Subcutaneous abdominal adipose tissue (tissue), 5 donors: ENCODE data around the gene GTF2IRD1.
"Not testable (repeated sequence)": the region's sequence is repeated elsewhere in the genome, so short reads cannot be mapped to it uniquely, and the experiment has no call there.

Source experiments
- H3K27ac ChIP-seq: one replicate; pipeline ENCODE4 v1.7.0; 2013; ENCODE audit warnings: low read depth, mild to moderate bottlenecking, inconsistent platforms, low read length, moderate library complexity
- H3K27me3 ChIP-seq, 5 donors: one replicate each; pipeline ENCODE4 v1.7.0; 2013; ENCODE audit warnings: low read length in 5 of 5, inconsistent platforms in 1 of 5; ENCODE audit not compliant: control insufficient read depth in 5 of 5, insufficient read depth in 4 of 5
- H3K36me3 ChIP-seq, 5 donors: one replicate each; pipeline ENCODE4 v1.7.0; 2013; ENCODE audit warnings: low read length in 5 of 5; ENCODE audit not compliant: control insufficient read depth in 5 of 5, insufficient read depth in 5 of 5
- H3K4me1 ChIP-seq, 5 donors: one replicate each; pipeline ENCODE4 v1.7.0; 2013; ENCODE audit warnings: low read length in 5 of 5, mild to moderate bottlenecking in 3 of 5, moderate library complexity in 1 of 5; ENCODE audit not compliant: control insufficient read depth in 5 of 5, insufficient read depth in 5 of 5
- H3K4me3 ChIP-seq, 5 donors: one replicate each; pipeline ENCODE4 v1.7.0; 2013; ENCODE audit warnings: low read length in 5 of 5, low read depth in 1 of 5
- H3K9ac ChIP-seq, 5 donors: one replicate each; pipeline ENCODE4 v1.7.0; 2013; ENCODE audit warnings: low read length in 5 of 5, mild to moderate bottlenecking in 4 of 5, moderate library complexity in 3 of 5
- H3K9me3 ChIP-seq, 5 donors: one replicate each; pipeline ENCODE4 v1.7.0; 2013; ENCODE audit warnings: low read length in 5 of 5; ENCODE audit not compliant: control insufficient read depth in 5 of 5
- donor health status: healthy.
- donor health status: healthy.
- donor health status: healthy.
- donor health status: healthy.
- donor health status: healthy.

Gene GTF2IRD1

DNA sequence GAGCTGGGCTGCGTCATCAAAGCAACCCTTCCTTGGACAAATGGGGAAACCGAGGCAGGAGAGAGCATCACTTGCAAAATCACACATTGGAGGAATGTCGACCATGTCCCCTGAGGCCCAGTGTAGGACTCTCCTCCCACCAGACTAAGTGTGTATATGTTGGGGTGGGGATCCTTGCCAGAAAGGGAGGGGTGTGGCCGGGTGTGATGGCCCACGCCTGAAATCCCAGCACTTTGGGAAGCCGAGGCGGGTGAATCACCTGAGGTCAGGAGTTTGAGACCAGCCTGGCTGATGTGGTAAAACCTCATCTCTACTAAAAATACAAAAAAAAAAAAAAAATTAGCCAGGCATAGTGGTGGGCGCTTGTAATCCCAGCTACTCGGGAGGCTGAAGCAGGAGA, 23.3 kb upstream of the GTF2IRD1 start:
- H3K4me3 ChIP-seq, H3K9ac ChIP-seq, H3K4me1 ChIP-seq, H3K9me3 ChIP-seq, H3K36me3 ChIP-seq, H3K27ac ChIP-seq, H3K27me3 ChIP-seq: not testable (repeated sequence)

DNA sequence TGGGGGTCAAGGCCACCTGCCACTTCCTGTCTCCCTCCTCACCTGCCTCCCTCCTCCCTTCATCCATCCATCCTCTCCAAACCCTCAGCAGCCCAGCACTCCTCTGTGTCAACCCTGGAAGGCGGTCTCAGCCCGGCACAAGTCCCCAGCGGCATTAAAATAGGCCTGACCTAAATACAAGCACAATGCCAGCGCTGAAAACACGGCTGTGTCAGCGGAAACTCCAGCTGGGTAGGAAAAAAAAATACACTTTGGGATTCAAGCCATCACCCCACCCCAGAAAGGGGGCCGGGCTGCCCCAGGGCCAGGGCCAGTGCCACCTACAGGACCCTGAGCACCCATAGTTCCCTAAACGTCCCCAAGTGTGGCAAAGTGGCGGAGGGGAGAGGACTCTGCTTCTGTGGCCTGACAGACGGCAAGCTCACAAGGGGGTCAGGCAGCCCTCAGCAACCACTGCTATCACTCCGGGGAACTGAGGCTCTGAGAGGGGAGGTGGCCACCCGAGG, 22.7 kb upstream of the GTF2IRD1 start:
- no peak overlapping the region for H3K4me3 ChIP-seq
- peaks cover 0 to 8% (median 0%) of the 10 kb centered on the region in 5 donors for H3K4me1 ChIP-seq
- no peaks in the 10 kb centered on the region for H3K9me3 ChIP-seq
- no peak overlapping the region for H3K9ac ChIP-seq
- no peaks in the 10 kb centered on the region for H3K27me3 ChIP-seq
- no peak overlapping the region for H3K27ac ChIP-seq
- H3K36me3 ChIP-seq: no peaks in the 10 kb centered on the region

DNA sequence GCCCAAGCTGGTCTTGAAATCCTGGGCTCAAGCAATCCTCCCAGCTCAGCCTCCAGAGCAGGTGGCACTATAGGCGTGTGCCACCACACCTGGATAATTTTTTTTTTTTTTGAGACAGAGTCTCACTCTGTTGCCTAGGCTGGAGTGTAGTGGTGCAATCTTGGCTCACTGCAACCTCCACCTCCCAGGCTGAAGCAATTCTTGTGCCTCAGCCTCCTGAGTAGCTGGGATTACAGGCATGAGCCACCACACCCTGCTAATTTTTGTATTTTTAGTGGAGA, 16.5 kb upstream of the GTF2IRD1 start:
- not testable (repeated sequence) for H3K4me3 ChIP-seq, H3K9ac ChIP-seq, H3K27me3 ChIP-seq, H3K27ac ChIP-seq, H3K36me3 ChIP-seq, H3K4me1 ChIP-seq, H3K9me3 ChIP-seq

- peaks cover 0 to 8% (median 4%) of the 10 kb centered on the region in 5 donors for H3K9me3 ChIP-seq
- no peak overlapping the region for H3K9ac ChIP-seq
- H3K36me3 ChIP-seq: no peaks in the 10 kb centered on the region
- H3K27me3 ChIP-seq: no peaks in the 10 kb centered on the region
- no peak overlapping the region for H3K4me3 ChIP-seq
- H3K27ac ChIP-seq: no peak overlapping the region
- no peaks in the 10 kb centered on the region for H3K4me1 ChIP-seq
These were observed 15.4 kb upstream of the GTF2IRD1 start for GRCh38 chr7:74438327-74438726.

DNA sequence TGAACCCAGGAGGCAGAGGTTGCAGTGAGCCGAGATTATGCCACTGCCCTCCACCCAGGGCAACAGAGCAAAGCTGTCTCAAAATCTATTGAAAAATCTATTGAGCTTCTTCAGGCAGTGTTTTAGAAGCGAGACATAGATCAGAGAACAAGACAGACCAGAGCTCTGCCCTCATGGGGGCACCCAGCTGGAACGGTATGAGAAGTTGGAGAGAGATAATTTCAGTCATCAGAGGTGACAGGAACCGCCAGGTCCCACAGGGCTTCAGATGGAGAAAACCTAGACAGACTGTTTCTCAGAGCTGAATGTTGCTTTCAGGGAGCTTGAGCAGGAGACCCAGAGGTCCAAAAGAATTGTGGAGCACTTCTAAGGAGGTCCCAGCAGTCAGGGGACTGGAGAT, 14.2 kb upstream of the GTF2IRD1 start:
- Histone ChIP-seq H3K4me3 (no peak overlapping the region), H3K9me3 (peaks cover 0 to 8% (median 4%) of the 10 kb centered on the region in 5 donors), H3K27me3 (no peaks in the 10 kb centered on the region), H3K27ac (no peak overlapping the region), H3K4me1 (no peaks in the 10 kb centered on the region), H3K36me3 (no peaks in the 10 kb centered on the region), H3K9ac (no peak overlapping the region)

DNA sequence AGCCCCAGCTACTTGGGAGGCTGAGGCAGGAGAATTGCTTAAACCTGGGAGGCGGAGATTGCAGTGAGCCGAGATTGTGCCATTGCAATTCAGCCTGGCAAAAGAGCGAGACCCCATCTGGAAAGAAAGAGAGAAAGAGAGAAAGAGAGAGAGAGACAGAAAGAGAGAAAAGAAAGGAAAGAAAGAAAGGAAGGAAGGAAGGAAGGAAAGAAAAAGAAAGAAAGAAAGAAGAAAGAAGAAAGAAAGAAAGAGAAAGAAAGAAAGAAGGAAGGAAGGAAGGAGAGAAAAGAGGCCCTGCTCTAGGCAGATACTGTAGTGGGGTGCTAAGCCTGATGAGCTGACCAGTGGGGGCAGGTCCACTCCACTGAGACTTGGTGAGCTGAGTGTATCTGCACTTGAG, 13.6 kb upstream of the GTF2IRD1 start:
- not testable (repeated sequence) for H3K4me3 ChIP-seq, H3K9me3 ChIP-seq, H3K36me3 ChIP-seq, H3K9ac ChIP-seq, H3K27me3 ChIP-seq, H3K27ac ChIP-seq, H3K4me1 ChIP-seq

GRCh38 chr7:74441801-74442200, 11.9 kb upstream of the GTF2IRD1 start:
- Histone ChIP-seq H3K27me3 (no peaks in the 10 kb centered on the region), H3K9me3 (peaks cover 0 to 8% (median 4%) of the 10 kb centered on the region in 5 donors), H3K36me3 (no peaks in the 10 kb centered on the region), H3K4me3 (no peak overlapping the region), H3K9ac (no peak overlapping the region), H3K4me1 (no peaks in the 10 kb centered on the region), H3K27ac (no peak overlapping the region)

DNA sequence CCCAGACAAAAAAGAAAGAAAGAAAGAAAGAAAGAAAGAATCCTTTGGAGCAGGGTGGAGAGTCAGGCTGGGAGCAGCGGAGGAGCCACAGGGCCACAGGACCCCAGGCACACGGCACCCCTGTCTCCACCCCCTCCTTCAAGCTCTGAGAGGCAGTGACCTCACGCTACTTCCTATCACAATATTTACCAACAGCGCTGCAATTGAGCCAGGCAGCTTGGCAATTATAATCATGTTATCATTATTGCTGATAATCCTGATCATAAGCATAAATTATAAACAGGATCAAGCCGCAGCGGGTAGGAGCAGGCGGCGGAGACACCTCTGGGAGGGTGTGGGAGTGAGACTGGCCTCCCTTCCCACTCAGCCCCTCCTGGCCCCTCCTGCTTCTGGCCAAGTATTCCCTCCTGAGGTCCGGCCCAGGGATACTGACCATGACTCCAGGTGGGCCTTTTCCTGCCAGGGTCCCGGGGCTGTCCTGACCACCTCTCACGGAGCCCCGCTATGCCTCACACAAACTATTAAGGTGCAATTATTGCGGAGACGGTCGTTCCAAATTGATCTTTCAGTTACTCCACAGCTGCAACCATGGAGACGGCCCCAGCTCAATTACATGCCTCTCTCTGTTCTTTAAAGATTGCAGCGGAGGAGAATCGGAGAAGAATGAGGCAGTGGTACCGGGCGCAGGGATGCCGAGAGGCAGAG, 10.0 kb upstream of the GTF2IRD1 start:
- H3K4me3 ChIP-seq: no peak overlapping the region
- no peaks in the 10 kb centered on the region for H3K36me3 ChIP-seq
- no peaks in the 10 kb centered on the region for H3K4me1 ChIP-seq
- peaks cover 0 to 2% (median 0%) of the 10 kb centered on the region in 5 donors for H3K9me3 ChIP-seq
- no peak overlapping the region for H3K9ac ChIP-seq
- no peaks in the 10 kb centered on the region for H3K27me3 ChIP-seq
- H3K27ac ChIP-seq: no peak overlapping the region

DNA sequence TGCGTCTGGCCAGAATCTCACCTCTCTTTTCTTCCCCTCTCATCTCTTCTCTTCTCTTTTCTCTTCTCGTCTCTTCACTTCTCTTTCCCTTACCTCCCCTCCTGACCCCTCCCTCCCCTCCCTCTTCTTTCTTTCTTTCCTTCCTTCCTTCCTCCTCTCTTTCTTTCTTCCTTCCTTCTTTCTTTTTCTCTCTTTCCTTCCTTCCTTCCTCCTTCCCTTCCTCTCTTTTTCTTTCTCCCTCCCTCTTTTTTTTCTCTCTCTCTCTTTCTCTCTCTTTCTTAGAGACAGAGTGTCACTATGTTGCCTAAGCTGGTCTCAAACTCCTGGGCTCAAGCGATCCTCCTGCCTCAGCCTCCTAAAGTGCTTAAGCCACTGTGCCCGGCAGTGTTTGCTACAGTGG, 4.6 kb upstream of the GTF2IRD1 start:
- Histone ChIP-seq H3K4me3 (no peak overlapping the region), H3K27me3 (no peaks in the 10 kb centered on the region), H3K9me3 (no peaks in the 10 kb centered on the region), H3K9ac (no peak overlapping the region), H3K27ac (no peak overlapping the region), H3K4me1 (peaks cover 0 to 14% (median 13%) of the 10 kb centered on the region in 5 donors), H3K36me3 (no peaks in the 10 kb centered on the region)

DNA sequence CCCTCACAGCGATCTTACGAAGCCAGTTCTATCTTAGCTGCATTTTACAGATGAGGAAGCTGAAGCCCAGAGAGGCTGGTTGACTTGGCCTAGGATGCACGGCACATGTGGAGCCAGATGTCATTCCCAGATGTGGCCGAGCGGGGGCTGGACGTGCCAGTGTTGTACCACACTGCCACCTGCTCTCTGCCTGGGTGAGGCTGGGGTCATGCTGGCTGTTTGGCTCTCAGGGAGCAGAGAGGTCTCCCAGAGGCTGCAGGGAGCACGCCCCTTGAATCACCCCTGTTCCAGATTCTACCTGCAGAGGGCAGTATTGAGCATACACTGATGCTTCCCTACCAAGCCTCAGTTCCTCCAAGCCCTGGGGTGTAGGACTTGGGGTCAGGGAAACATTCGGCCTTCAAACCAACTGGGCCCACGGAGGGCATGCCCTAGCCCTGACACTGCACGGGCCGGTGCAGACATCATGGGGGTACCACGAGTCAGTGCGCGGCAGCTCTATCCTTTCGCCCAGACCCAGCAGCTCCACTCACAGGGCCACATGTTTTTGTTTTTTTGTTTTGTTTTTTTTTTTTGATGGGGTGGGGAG, 3.8 kb upstream of the GTF2IRD1 start:
- Histone ChIP-seq H3K36me3 (no peaks in the 10 kb centered on the region), H3K27me3 (no peaks in the 10 kb centered on the region), H3K27ac (no peak overlapping the region), H3K4me3 (no peak overlapping the region), H3K4me1 (peaks cover 0 to 21% (median 19%) of the 10 kb centered on the region in 5 donors), H3K9me3 (no peaks in the 10 kb centered on the region), H3K9ac (no peak overlapping the region)
